IMR-90 (cell line): ENCODE measurements around the gene TMEM161B. TPM values are rescaled to one million over a fixed set of nuclear protein-coding genes. Genes with fewer than 3 reads are reported as not detected.

ENCODE experiments used
- ATAC-seq: fragments of 200-7000 bp; cut with Tn5 transposase; 2 replicates; pipeline ENCODE4 v1.9.1; 2020; ENCODE audit warnings: low read depth, mild to moderate bottlenecking, moderate library complexity
- BruUV-seq: library from RNA; stranded (reverse); fragments of 400-500 nt; replicated peaks from 2 replicates; lab custom pipeline; 2021; lab: Mats Ljungman, UMichigan
- CTCF ChIA-PET: fragments of 300-600 bp; formaldehyde crosslinking; extraction: SDS; loops from one replicate; lab custom pipeline; 2021; ENCODE audit warnings: antibody characterized with exemption; lab: Yijun Ruan, JAX
- POLR2A ChIA-PET: fragments of 300-600 bp; sonication (Branson Sonifier 250); formaldehyde crosslinking; loops from one replicate; lab custom pipeline; 2022; ENCODE audit warnings: antibody characterized with exemption; ENCODE audit not compliant: unreplicated experiment; lab: Charles Lee
- DNase-seq: peaks from one replicate; pipeline ENCODE4 v3.0.0; 2013
- H2AFZ ChIP-seq: replicated peaks from 2 replicates; pipeline ENCODE3; 2013; ENCODE audit warnings: low read length, mild to moderate bottlenecking; ENCODE audit not compliant: poor library complexity
- H2AK5ac ChIP-seq: 2 replicates; pipeline ENCODE4 v1.6.1; 2013; ENCODE audit warnings: low read depth, low read length, inconsistent platforms
- H2AK9ac ChIP-seq: replicated peaks from 2 replicates; pipeline ENCODE3; 2013; ENCODE audit warnings: mild to moderate bottlenecking, low read depth, low read length, moderate library complexity; ENCODE audit not compliant: poor library complexity
- H2BK120ac ChIP-seq: 2 replicates; pipeline ENCODE4 v1.6.1; 2013; ENCODE audit warnings: low read depth, low read length, inconsistent platforms
- H2BK15ac ChIP-seq: 3 replicates; pipeline ENCODE4 v1.6.1; 2013; ENCODE audit warnings: low read depth, low read length, inconsistent platforms
- H2BK20ac ChIP-seq: 2 replicates; pipeline ENCODE4 v1.6.1; 2013; ENCODE audit warnings: low read depth, mild to moderate bottlenecking, inconsistent platforms, low read length, moderate library complexity
- H2BK5ac ChIP-seq: 2 replicates; pipeline ENCODE4 v1.6.1; 2013; ENCODE audit warnings: mild to moderate bottlenecking, low read depth, low read length, inconsistent platforms; ENCODE audit not compliant: poor library complexity, severe bottlenecking
- H3K14ac ChIP-seq: replicated peaks from 2 replicates; pipeline ENCODE4 v1.6.1; 2013; ENCODE audit warnings: low read depth, low read length, inconsistent platforms
- H3K18ac ChIP-seq: 2 replicates; pipeline ENCODE4 v1.6.1; 2013; ENCODE audit warnings: low read depth, low read length, control low read depth
- H3K23ac ChIP-seq: 2 replicates; pipeline ENCODE4 v1.6.1; 2013; ENCODE audit warnings: low read depth, low read length, inconsistent platforms
- H3K27ac ChIP-seq: 2 replicates; pipeline ENCODE4 v1.5.1; 2013; ENCODE audit warnings: mild to moderate bottlenecking, control low read depth, low read length; ENCODE audit not compliant: insufficient read depth
- H3K27me3 ChIP-seq: 2 replicates; pipeline ENCODE4 v1.6.1; 2013; ENCODE audit warnings: low read length; ENCODE audit not compliant: control insufficient read depth, insufficient read depth
- H3K36me3 ChIP-seq: 2 replicates; pipeline ENCODE4 v1.6.1; 2013; ENCODE audit warnings: low read length, mixed read lengths; ENCODE audit not compliant: control insufficient read depth, insufficient read depth
- H3K4ac ChIP-seq: 2 replicates; pipeline ENCODE4 v1.6.1; 2013; ENCODE audit warnings: low read depth, low read length, inconsistent platforms
- H3K4me1 ChIP-seq: 2 replicates; pipeline ENCODE4 v1.6.1; 2013; ENCODE audit warnings: low read length, mixed read lengths; ENCODE audit not compliant: control insufficient read depth, insufficient read depth
- H3K4me2 ChIP-seq: 2 replicates; pipeline ENCODE4 v1.6.1; 2013; ENCODE audit warnings: low read depth, mild to moderate bottlenecking, control low read depth, low read length, moderate library complexity
- H3K4me3 ChIP-seq: 2 replicates; pipeline ENCODE4 v1.5.1; 2013; ENCODE audit warnings: low read depth, mild to moderate bottlenecking, control low read depth, low read length, moderate library complexity; ENCODE audit not compliant: insufficient read depth
- H3K56ac ChIP-seq: 2 replicates; pipeline ENCODE4 v1.6.1; 2013; ENCODE audit warnings: low read length, inconsistent platforms; ENCODE audit not compliant: insufficient read depth; ENCODE audit errors: extremely low read depth
- H3K79me1 ChIP-seq, 2 experiments: 2 replicates each; pipeline ENCODE4 v1.6.1; 2013; ENCODE audit warnings: low read length in 2 of 2, inconsistent platforms in 1 of 2, low read depth in 1 of 2
- H3K9ac ChIP-seq: 2 replicates; pipeline ENCODE4 v1.6.1; 2013; ENCODE audit warnings: low read depth, low read length, control low read depth
- H3K9me1 ChIP-seq: 2 replicates; pipeline ENCODE4 v1.6.1; 2013; ENCODE audit warnings: low read length, inconsistent platforms; ENCODE audit not compliant: insufficient read depth
- H3K9me3 ChIP-seq: 2 replicates; pipeline ENCODE4 v1.6.1; 2013; ENCODE audit warnings: low read length; ENCODE audit not compliant: control insufficient read depth, insufficient read depth
- H4K20me1 ChIP-seq: 2 replicates; pipeline ENCODE4 v1.6.1; 2013; ENCODE audit warnings: low read length, inconsistent platforms; ENCODE audit not compliant: insufficient read depth
- H4K5ac ChIP-seq: 2 replicates; pipeline ENCODE4 v1.6.1; 2013; ENCODE audit warnings: mild to moderate bottlenecking, low read depth, low read length, control low read depth
- H4K8ac ChIP-seq, 2 experiments: 2 replicates each; pipeline ENCODE4 v1.6.1; 2013; ENCODE audit warnings: low read depth in 2 of 2, low read length in 2 of 2, control low read depth in 1 of 2, inconsistent platforms in 1 of 2
- H4K91ac ChIP-seq: 2 replicates; pipeline ENCODE4 v1.6.1; 2013; ENCODE audit warnings: low read depth, low read length, inconsistent platforms; ENCODE audit not compliant: insufficient read depth
- RAD21 ChIP-seq: IDR thresholded peaks from 2 replicates; pipeline ENCODE4 v1.6.1; 2012; ENCODE audit warnings: low read length, improper control_type of control experiment
- dilution Hi-C: fragments of 300-500 bp; cut with HindIII; formaldehyde crosslinking; loops from one replicate; pipeline ENCODE4 v1.14.3; 2018; ENCODE audit warnings: low sequenced_read_pairs; ENCODE audit not compliant: unreplicated experiment
- in situ Hi-C: fragments of 300-500 bp; cut with MboI; formaldehyde crosslinking; loops from 3 replicates; pipeline ENCODE4 v1.14.3; 2019; ENCODE audit warnings: low sequenced_read_pairs, inconsistent platforms, mixed read lengths
- intact Hi-C: fragments of 100-400 bp; cut with micrococcal nuclease; formaldehyde crosslinking; loops from 2 replicates; pipeline ENCODE4 v1.10.0; 2022
- polyA plus RNA-seq, 3 experiments: library from polyadenylated mRNA; depleted of rRNA; stranded (reverse); fragments of >200 nt; gene quantifications; 2 replicates each; pipeline ENCODE4 v1.2.3, GENCODE V29; 2012; ENCODE audit warnings: low replicate concordance in 1 of 3
- total RNA-seq: library from RNA; depleted of rRNA; stranded (reverse); fragments of >200 nt; gene quantifications from 2 replicates; pipeline ENCODE4 v1.2.3, GENCODE V29; 2012

Gene TMEM161B
- total and polyA plus RNA-seq, 2 of the 4 experiments (the other 2 are of a cell fraction) = 7.4 to 9.3 TPM

- ChIA-PET CTCF (no interaction called here), POLR2A (no interaction called here)
- Histone ChIP-seq H2AK9ac (no peak overlapping the region), H4K8ac (no peak overlapping the region), H3K4me1 (no peaks in the 10 kb centered on the region), H3K9ac (no peak overlapping the region), H2AFZ (no peak overlapping the region), H2BK5ac (no peak overlapping the region), H4K20me1 (no peaks in the 10 kb centered on the region), H3K36me3 (peaks cover 5% of the 10 kb centered on the region), H2BK20ac (no peak overlapping the region), H3K9me3 (no peaks in the 10 kb centered on the region), H2BK15ac (no peak overlapping the region), H3K4me2 (no peak overlapping the region), H2AK5ac (no peak overlapping the region), H4K91ac (no peak overlapping the region), H3K56ac (no peak overlapping the region), H3K18ac (no peak overlapping the region), H3K14ac (no peak overlapping the region), H3K27ac (no peak overlapping the region), H3K79me1 (no peaks in the 10 kb centered on the region; a peak in 1 of 4 replicates), H3K27me3 (no peaks in the 10 kb centered on the region), H3K23ac (no peak overlapping the region), H3K4ac (no peak overlapping the region), H3K4me3 (no peak overlapping the region), H3K9me1 (no peaks in the 10 kb centered on the region), H2BK120ac (no peak overlapping the region), H4K5ac (no peak overlapping the region)
- ATAC-seq (no peak), DNase-seq (no peak)
- no TSS peak for BruUV-seq
- intact Hi-C loops (no loop called here), in situ Hi-C loops (no loop called here), dilution Hi-C loops (no loop called here)
- no peak for TF ChIP-seq RAD21
These were observed 54.0 kb downstream of the TMEM161B start for GRCh38 chr5:88214655-88215054.
